GM06990 (cell line): Measurements from ENCODE around the gene COG3.

Experiments used
- DNase-seq: peaks from one replicate; pipeline ENCODE4 v3.0.0-alpha.2; 2011; ENCODE audit not compliant: insufficient read length; ENCODE audit errors: extremely low read depth
- H3K27me3 ChIP-seq: replicated peaks from 2 replicates; pipeline ENCODE4 v1.6.0; 2011; ENCODE audit warnings: low read length; ENCODE audit not compliant: control insufficient read depth, insufficient read depth
- H3K36me3 ChIP-seq: 2 replicates; pipeline ENCODE4 v1.5.1; 2011; ENCODE audit warnings: low read length; ENCODE audit not compliant: control insufficient read depth, insufficient read depth
- H3K4me3 ChIP-seq: replicated peaks from 2 replicates; pipeline ENCODE4 v1.5.1; 2011; ENCODE audit warnings: low read depth, mild to moderate bottlenecking, control low read depth, low read length
- CTCF ChIP-seq: IDR thresholded peaks from 2 replicates; pipeline ENCODE4 v1.5.1; 2011; ENCODE audit warnings: low read length, control low read depth, mild to moderate bottlenecking, inconsistent platforms; ENCODE audit not compliant: insufficient read depth, poor library complexity, severe bottlenecking

COG3 gene

GRCh38 chr13:45482571-45483173, 17.9 kb downstream of the COG3 start:
- no peak overlapping the region for H3K4me3 ChIP-seq
- no peak for DNase-seq
- H3K36me3 ChIP-seq, result peaks cover 3% of the 10 kb centered on the region
- TF ChIP-seq CTCF, result no peak
- H3K27me3 ChIP-seq, result no peaks in the 10 kb centered on the region

- no peak for DNase-seq
- H3K36me3 ChIP-seq, result peaks cover 6% of the 10 kb centered on the region
Observed at GRCh38 chr13:45487604-45488003, 22.9 kb downstream of the COG3 start.

GRCh38 chr13:45490068-45490467, 25.3 kb downstream of the COG3 start:
- Histone ChIP-seq H3K36me3 (peaks cover 6% of the 10 kb centered on the region), H3K4me3 (no peak overlapping the region), H3K27me3 (no peaks in the 10 kb centered on the region)
- no peak for DNase-seq
- TF ChIP-seq CTCF, result peak; percentile 43

More at GRCh38 chr13:45487604-45488003, 22.9 kb downstream of the COG3 start:
- H3K27me3 ChIP-seq, result no peaks in the 10 kb centered on the region
- no peak for TF ChIP-seq CTCF
- H3K4me3 ChIP-seq, result no peak overlapping the region

GRCh38 chr13:45492538-45492937, 27.8 kb downstream of the COG3 start:
- DNase-seq, result no peak
- no peak for TF ChIP-seq CTCF
- H3K4me3 ChIP-seq, result no peak overlapping the region
- H3K36me3 ChIP-seq, result peaks cover 4% of the 10 kb centered on the region
- H3K27me3 ChIP-seq, result no peaks in the 10 kb centered on the region

- TF ChIP-seq CTCF, result no peak
- no peak overlapping the region for H3K4me3 ChIP-seq
- H3K36me3 ChIP-seq, result peaks cover 3% of the 10 kb centered on the region
- no peak for DNase-seq
- no peaks in the 10 kb centered on the region for H3K27me3 ChIP-seq
Observed at GRCh38 chr13:45496942-45497341, 32.2 kb downstream of the COG3 start.

GRCh38 chr13:45500492-45501174, 35.9 kb downstream of the COG3 start:
- DNase-seq, result no peak
- Histone ChIP-seq H3K4me3 (no peak overlapping the region), H3K27me3 (no peaks in the 10 kb centered on the region), H3K36me3 (peaks cover 8% of the 10 kb centered on the region)
- TF ChIP-seq CTCF, result no peak
